GM18858 (cell line): Measurements from ENCODE around the gene TJP3.

Source experiments
- ATAC-seq: cut with Tn5 transposase; IDR thresholded peaks from one replicate; pipeline ENCODE4 v1.9.1; 2021; ENCODE audit not compliant: unreplicated experiment

The TJP3 gene

GRCh38 chr19:3671680-3672574 is 36.3 kb upstream of the TJP3 start:
- no peak for ATAC-seq

GRCh38 chr19:3672575-3672948 is 35.6 kb upstream of the TJP3 start:
- no peak for ATAC-seq

- ATAC-seq, result no peak
These were observed 35.2 kb upstream of the TJP3 start for GRCh38 chr19:3672993-3673392.

GRCh38 chr19:3673506-3674439 is 34.4 kb upstream of the TJP3 start:
- ATAC-seq, result no peak

GRCh38 chr19:3674784-3675543 is 33.2 kb upstream of the TJP3 start:
- no peak for ATAC-seq

- ATAC-seq, result no peak
These were observed 30.0 kb upstream of the TJP3 start for GRCh38 chr19:3678188-3678587.

- ATAC-seq, result no peak
These were observed 29.0 kb upstream of the TJP3 start for GRCh38 chr19:3679138-3679537.

GRCh38 chr19:3679581-3679980 is 28.6 kb upstream of the TJP3 start:
- ATAC-seq, result no peak

- ATAC-seq, result no peak
These were observed 27.2 kb upstream of the TJP3 start for GRCh38 chr19:3680939-3681338.

- ATAC-seq, result no peak
These were observed 25.9 kb upstream of the TJP3 start for GRCh38 chr19:3682286-3682685.

GRCh38 chr19:3682741-3683404 is 25.3 kb upstream of the TJP3 start:
- no peak for ATAC-seq

- no peak for ATAC-seq
These were observed 24.7 kb upstream of the TJP3 start for GRCh38 chr19:3683405-3684053.

GRCh38 chr19:3684054-3684816 is 23.9 kb upstream of the TJP3 start:
- no peak for ATAC-seq

GRCh38 chr19:3684817-3685410 is 23.3 kb upstream of the TJP3 start:
- no peak for ATAC-seq

GRCh38 chr19:3687393-3687773 is 20.8 kb upstream of the TJP3 start:
- ATAC-seq, result no peak

- ATAC-seq, result no peak
These were observed 20.1 kb upstream of the TJP3 start for GRCh38 chr19:3687774-3688706.

GRCh38 chr19:3690551-3691371 is 17.4 kb upstream of the TJP3 start:
- ATAC-seq, result no peak
